DND-41 (cell line): ENCODE results near the gene KAZN.

Experiments used
- ATAC-seq: fragments of 200-7000 bp; cut with Tn5 transposase; 3 replicates; pipeline ENCODE4 v1.9.1; 2021; ENCODE audit warnings: low read depth; ENCODE audit not compliant: insufficient read depth
- DNase-seq: peaks from one replicate; pipeline ENCODE4 v3.0.0-alpha.2; 2020
- H2AFZ ChIP-seq: 2 replicates; pipeline ENCODE4 v1.6.0; 2012; ENCODE audit warnings: low read depth, low read length
- H3K27ac ChIP-seq: 2 replicates; pipeline ENCODE4 v1.5.1; 2012; ENCODE audit warnings: low read length, inconsistent platforms
- H3K27me3 ChIP-seq: fragments of 200-600 bp; sonication (generic); 2 replicates; pipeline ENCODE4 v1.6.0; 2012; ENCODE audit warnings: low read length, mild to moderate bottlenecking, inconsistent platforms; ENCODE audit not compliant: insufficient read depth, poor library complexity
- H3K36me3 ChIP-seq: 2 replicates; pipeline ENCODE4 v1.5.1; 2012; ENCODE audit warnings: low read length, inconsistent platforms; ENCODE audit not compliant: insufficient read depth
- H3K4me1 ChIP-seq: 2 replicates; pipeline ENCODE4 v1.5.1; 2012; ENCODE audit warnings: mild to moderate bottlenecking, low read length; ENCODE audit not compliant: insufficient read depth
- H3K4me2 ChIP-seq: 2 replicates; pipeline ENCODE4 v1.6.0; 2012; ENCODE audit warnings: mild to moderate bottlenecking, moderate library complexity, low read length, inconsistent platforms; ENCODE audit not compliant: insufficient read depth
- H3K4me3 ChIP-seq, 2 experiments: fragments of 200-600 bp in 1 of 2; shearing (Covaris generic) in 1 of 2; 2 replicates each; pipeline ENCODE4 v1.5.1; 2012 to 2016; ENCODE audit warnings: inconsistent platforms in 2 of 2, low read length in 2 of 2, mild to moderate bottlenecking in 2 of 2, low read depth in 1 of 2, moderate library complexity in 1 of 2
- H3K79me2 ChIP-seq: 2 replicates; pipeline ENCODE4 v1.6.0; 2012; ENCODE audit warnings: low read length, inconsistent platforms; ENCODE audit not compliant: insufficient read depth
- H3K9ac ChIP-seq: 2 replicates; pipeline ENCODE4 v1.6.0; 2012; ENCODE audit warnings: low read depth, mild to moderate bottlenecking, inconsistent platforms, low read length, moderate library complexity
- H3K9me3 ChIP-seq: 2 replicates; pipeline ENCODE4 v1.5.1; 2012; ENCODE audit warnings: low read length, moderate library complexity, mild to moderate bottlenecking, inconsistent platforms; ENCODE audit not compliant: insufficient read depth, severe bottlenecking
- H4K20me1 ChIP-seq: 2 replicates; pipeline ENCODE4 v1.6.0; 2012; ENCODE audit warnings: low read length; ENCODE audit not compliant: insufficient read depth
- CTCF ChIP-seq: IDR thresholded peaks from 2 replicates; pipeline ENCODE4 v1.5.1; 2012; ENCODE audit warnings: borderline replicate concordance, low read length, moderate library complexity, mild to moderate bottlenecking; ENCODE audit not compliant: poor library complexity, severe bottlenecking; ENCODE audit errors: extremely low read depth
- EZH2 ChIP-seq: IDR thresholded peaks from 3 replicates; pipeline ENCODE4 v1.6.1; 2012; ENCODE audit warnings: borderline replicate concordance, low read depth, mild to moderate bottlenecking, moderate library complexity, low read length, inconsistent platforms; ENCODE audit not compliant: severe bottlenecking

KAZN gene

GRCh38 chr1:14741532-14741931 lies 143.0 kb downstream of the KAZN start:
- no peak for ATAC-seq
- no peak overlapping the region for H3K9ac ChIP-seq
- TF ChIP-seq CTCF = no peak
- TF ChIP-seq EZH2 = no peak

GRCh38 chr1:14742181-14742980 lies 143.9 kb downstream of the KAZN start:
- Histone ChIP-seq H3K79me2 (no peaks in the 10 kb centered on the region), H3K27me3 (no peaks in the 10 kb centered on the region), H4K20me1 (peaks cover 5% of the 10 kb centered on the region), H3K27ac (no peak overlapping the region), H2AFZ (no peak overlapping the region), H3K4me1 (no peaks in the 10 kb centered on the region), H3K36me3 (no peaks in the 10 kb centered on the region), H3K4me3 (no peak overlapping the region), H3K4me2 (no peak overlapping the region), H3K9me3 (no peaks in the 10 kb centered on the region), H3K9ac (no peak overlapping the region)
- TF ChIP-seq EZH2 (no peak), CTCF (no peak)
- DNase-seq (no peak), ATAC-seq (no peak)

More at GRCh38 chr1:14741532-14741931, 143.0 kb downstream of the KAZN start:
- H3K27me3 ChIP-seq = no peaks in the 10 kb centered on the region
- no peak overlapping the region for H3K4me2 ChIP-seq
- no peaks in the 10 kb centered on the region for H3K79me2 ChIP-seq
- no peak overlapping the region for H3K27ac ChIP-seq
- no peak overlapping the region for H2AFZ ChIP-seq
- H3K9me3 ChIP-seq = no peaks in the 10 kb centered on the region
- DNase-seq = no peak
- peaks cover 5% of the 10 kb centered on the region for H4K20me1 ChIP-seq
- H3K4me3 ChIP-seq = no peak overlapping the region
- H3K36me3 ChIP-seq = no peaks in the 10 kb centered on the region
- no peaks in the 10 kb centered on the region for H3K4me1 ChIP-seq

DNA sequence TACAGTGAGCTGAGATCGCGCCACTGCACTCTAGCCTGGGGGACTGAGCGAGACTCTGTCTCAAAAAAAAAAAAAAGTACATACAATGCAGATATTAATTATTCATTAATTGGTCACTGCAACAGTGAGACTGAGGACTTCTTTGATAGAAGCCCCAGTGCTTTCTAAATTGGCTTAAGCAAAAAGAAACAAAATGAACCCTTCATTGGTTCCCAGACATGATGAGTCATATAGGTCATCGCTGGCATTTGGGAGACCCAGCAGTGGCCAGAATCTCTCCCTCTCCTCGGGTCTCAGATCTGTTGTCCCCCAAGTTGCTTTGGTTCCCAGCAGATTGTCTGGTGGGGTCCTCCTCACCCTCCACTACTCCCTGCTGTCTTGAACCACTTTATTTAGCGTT lies 144.9 kb downstream of the KAZN start:
- TF ChIP-seq CTCF = no peak
- no peak for TF ChIP-seq EZH2
- H3K4me2 ChIP-seq = no peak overlapping the region
- no peaks in the 10 kb centered on the region for H3K27me3 ChIP-seq
- H3K36me3 ChIP-seq = no peaks in the 10 kb centered on the region
- ATAC-seq = no peak
- no peak for DNase-seq
- H2AFZ ChIP-seq = no peak overlapping the region
- no peaks in the 10 kb centered on the region for H3K9me3 ChIP-seq
- H3K79me2 ChIP-seq = no peaks in the 10 kb centered on the region
- no peaks in the 10 kb centered on the region for H3K4me1 ChIP-seq
- H3K27ac ChIP-seq = no peak overlapping the region
- H4K20me1 ChIP-seq = peaks cover 2% of the 10 kb centered on the region; the same call in 1 of the 2 replicates
- H3K9ac ChIP-seq = no peak overlapping the region
- no peak overlapping the region for H3K4me3 ChIP-seq
